ENCODE measurements around the gene EEF1A2. TPM values are rescaled to one million over a fixed set of nuclear protein-coding genes. Genes with fewer than 3 reads are reported as not detected.

EEF1A2 gene
- total RNA-seq, 1 experiment from 2014 or later, result 26.0 TPM

DNA sequence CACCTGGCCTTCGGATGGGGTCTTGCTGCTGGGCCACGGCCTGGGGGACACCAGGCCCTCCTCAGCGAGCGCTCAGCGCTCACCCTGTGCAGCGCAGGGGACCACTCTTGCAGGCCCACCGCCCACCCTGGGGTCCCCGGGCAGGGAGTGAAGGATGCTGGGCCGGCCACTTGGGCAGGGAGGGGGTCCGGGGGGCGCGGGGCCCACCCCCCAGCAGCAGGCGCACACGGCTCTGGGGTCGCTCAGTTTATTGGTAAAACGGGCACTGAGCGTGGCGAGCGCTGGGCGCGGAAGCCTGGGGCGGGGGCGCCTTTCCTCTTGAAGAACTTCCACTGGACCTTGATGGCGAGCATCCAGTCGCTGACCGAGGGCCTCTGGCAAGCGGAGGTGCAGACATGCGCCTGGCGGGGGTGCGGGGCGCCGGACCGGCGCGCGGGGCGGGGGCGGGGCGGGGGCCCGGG, 11.1 kb downstream of the EEF1A2 start:
- DNase-seq (ENCODE audit: low spot score) (no peak), ATAC-seq (no peak)
- no peak for TF ChIP-seq GTF2I (CRISPR knock-in tag; conservative IDR thresholded peaks at IDR 0.05)
- TF ChIP-seq SMAD3 (CRISPR knock-in tag; IDR thresholded peaks at IDR 0.05; ENCODE audit: borderline replicate concordance), result no peak
- peak; percentile 91 for TF ChIP-seq ZNF121 (CRISPR knock-in tag; IDR thresholded peaks at IDR 0.05)
- H3K4me1 Mint-ChIP-seq, result peaks cover 3% of the 10 kb centered on the region; the same call in 1 of the 2 replicates
- H3K27me3 Mint-ChIP-seq (ENCODE audit: low read depth), result peaks cover 24% of the 10 kb centered on the region
- H3K4me3 Mint-ChIP-seq, result peak overlapping the region; percentile 50
- no peak overlapping the region for H3K27ac Mint-ChIP-seq
- H3K36me3 Mint-ChIP-seq, result peaks cover 15% of the 10 kb centered on the region
- ChIA-PET CTCF (interaction anchor here (1.0 to 1.3 kb wide), 5 partner anchors 9 to 50 kb away, joined by 3 to 7 read pairs (median 5); partner anchors contain the start of gene PTK6), POLR2A (no interaction called here)
- peaks cover 12% of the 10 kb centered on the region for H3K9me3 Mint-ChIP-seq

DNA sequence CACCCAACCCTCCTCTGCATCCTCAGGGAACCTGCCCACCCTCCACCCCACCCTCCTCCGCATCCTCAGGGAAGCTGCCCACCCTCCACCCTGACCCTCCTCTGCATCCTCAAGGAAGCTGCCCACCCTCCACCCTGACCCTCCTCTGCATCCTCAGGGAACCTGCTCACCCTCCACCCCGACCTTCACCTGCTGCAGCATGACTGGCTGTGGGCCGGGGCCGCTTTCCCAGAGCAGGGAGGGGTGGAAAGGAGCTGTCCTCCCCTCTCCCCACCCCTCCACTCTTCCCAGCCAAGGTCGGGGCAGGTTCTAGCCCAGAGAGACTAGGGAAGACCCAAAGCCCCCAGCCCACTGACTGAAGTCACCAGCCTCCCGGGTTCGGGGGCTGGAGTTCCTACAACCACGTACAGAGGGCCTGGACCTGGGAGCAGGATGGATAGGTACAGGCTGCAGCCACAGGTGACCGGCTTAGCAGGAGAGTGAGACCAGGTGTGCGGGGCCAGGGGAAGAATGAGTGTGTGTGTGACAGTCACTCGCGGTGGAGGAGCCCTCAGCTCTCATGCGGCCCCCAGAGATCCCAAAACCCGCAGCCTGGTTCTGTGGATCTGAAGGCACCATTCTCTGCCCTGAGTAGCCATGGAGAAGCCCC, 11.6 kb downstream of the EEF1A2 start:
- H3K9me3 Mint-ChIP-seq, result peaks cover 6% of the 10 kb centered on the region
- ChIA-PET CTCF (interaction anchor here (1.0 to 1.2 kb wide), 2 partner anchors 10 to 13 kb away, joined by 3 to 5 read pairs; no protein-coding TSS in a partner anchor), POLR2A (no interaction called here)
- ATAC-seq (peak; percentile 7), DNase-seq (ENCODE audit: low spot score) (no peak)
- peaks cover 24% of the 10 kb centered on the region for H3K27me3 Mint-ChIP-seq (ENCODE audit: low read depth)
- peaks cover 3% of the 10 kb centered on the region; the same call in 1 of the 2 replicates for H3K4me1 Mint-ChIP-seq
- no peak overlapping the region for H3K27ac Mint-ChIP-seq
- TF ChIP-seq, protein P1, sequence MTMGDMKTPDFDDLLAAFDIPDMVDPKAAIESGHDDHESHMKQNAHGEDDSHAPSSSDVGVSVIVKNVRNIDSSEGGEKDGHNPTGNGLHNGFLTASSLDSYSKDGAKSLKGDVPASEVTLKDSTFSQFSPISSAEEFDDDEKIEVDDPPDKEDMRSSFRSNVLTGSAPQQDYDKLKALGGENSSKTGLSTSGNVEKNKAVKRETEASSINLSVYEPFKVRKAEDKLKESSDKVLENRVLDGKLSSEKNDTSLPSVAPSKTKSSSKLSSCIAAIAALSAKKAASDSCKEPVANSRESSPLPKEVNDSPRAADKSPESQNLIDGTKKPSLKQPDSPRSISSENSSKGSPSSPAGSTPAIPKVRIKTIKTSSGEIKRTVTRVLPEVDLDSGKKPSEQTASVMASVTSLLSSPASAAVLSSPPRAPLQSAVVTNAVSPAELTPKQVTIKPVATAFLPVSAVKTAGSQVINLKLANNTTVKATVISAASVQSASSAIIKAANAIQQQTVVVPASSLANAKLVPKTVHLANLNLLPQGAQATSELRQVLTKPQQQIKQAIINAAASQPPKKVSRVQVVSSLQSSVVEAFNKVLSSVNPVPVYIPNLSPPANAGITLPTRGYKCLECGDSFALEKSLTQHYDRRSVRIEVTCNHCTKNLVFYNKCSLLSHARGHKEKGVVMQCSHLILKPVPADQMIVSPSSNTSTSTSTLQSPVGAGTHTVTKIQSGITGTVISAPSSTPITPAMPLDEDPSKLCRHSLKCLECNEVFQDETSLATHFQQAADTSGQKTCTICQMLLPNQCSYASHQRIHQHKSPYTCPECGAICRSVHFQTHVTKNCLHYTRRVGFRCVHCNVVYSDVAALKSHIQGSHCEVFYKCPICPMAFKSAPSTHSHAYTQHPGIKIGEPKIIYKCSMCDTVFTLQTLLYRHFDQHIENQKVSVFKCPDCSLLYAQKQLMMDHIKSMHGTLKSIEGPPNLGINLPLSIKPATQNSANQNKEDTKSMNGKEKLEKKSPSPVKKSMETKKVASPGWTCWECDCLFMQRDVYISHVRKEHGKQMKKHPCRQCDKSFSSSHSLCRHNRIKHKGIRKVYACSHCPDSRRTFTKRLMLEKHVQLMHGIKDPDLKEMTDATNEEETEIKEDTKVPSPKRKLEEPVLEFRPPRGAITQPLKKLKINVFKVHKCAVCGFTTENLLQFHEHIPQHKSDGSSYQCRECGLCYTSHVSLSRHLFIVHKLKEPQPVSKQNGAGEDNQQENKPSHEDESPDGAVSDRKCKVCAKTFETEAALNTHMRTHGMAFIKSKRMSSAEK (CRISPR knock-in tag; IDR thresholded peaks at IDR 0.05; ENCODE audit: borderline replicate concordance), result no peak
- TF ChIP-seq NR2C2 (CRISPR knock-in tag; IDR thresholded peaks at IDR 0.05), result no peak
- no peak for TF ChIP-seq MYBL2 (CRISPR knock-in tag; IDR thresholded peaks at IDR 0.05)
- TF ChIP-seq GRHL2 (CRISPR knock-in tag; IDR thresholded peaks at IDR 0.05; ENCODE audit: insufficient replicate concordance, severe bottlenecking), result no peak
- TF ChIP-seq, protein P2, sequence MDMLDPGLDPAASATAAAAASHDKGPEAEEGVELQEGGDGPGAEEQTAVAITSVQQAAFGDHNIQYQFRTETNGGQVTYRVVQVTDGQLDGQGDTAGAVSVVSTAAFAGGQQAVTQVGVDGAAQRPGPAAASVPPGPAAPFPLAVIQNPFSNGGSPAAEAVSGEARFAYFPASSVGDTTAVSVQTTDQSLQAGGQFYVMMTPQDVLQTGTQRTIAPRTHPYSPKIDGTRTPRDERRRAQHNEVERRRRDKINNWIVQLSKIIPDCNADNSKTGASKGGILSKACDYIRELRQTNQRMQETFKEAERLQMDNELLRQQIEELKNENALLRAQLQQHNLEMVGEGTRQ (CRISPR knock-in tag; IDR thresholded peaks at IDR 0.05), result no peak
- TF ChIP-seq NR3C1 (CRISPR knock-in tag; conservative IDR thresholded peaks at IDR 0.05; ENCODE audit: low read depth), result no peak
- TF ChIP-seq JAZF1 (CRISPR knock-in tag; IDR thresholded peaks at IDR 0.05), result no peak
- TF ChIP-seq TCF7 (CRISPR knock-in tag; IDR thresholded peaks at IDR 0.05; ENCODE audit: low read depth), result no peak
- TF ChIP-seq, protein P3, sequence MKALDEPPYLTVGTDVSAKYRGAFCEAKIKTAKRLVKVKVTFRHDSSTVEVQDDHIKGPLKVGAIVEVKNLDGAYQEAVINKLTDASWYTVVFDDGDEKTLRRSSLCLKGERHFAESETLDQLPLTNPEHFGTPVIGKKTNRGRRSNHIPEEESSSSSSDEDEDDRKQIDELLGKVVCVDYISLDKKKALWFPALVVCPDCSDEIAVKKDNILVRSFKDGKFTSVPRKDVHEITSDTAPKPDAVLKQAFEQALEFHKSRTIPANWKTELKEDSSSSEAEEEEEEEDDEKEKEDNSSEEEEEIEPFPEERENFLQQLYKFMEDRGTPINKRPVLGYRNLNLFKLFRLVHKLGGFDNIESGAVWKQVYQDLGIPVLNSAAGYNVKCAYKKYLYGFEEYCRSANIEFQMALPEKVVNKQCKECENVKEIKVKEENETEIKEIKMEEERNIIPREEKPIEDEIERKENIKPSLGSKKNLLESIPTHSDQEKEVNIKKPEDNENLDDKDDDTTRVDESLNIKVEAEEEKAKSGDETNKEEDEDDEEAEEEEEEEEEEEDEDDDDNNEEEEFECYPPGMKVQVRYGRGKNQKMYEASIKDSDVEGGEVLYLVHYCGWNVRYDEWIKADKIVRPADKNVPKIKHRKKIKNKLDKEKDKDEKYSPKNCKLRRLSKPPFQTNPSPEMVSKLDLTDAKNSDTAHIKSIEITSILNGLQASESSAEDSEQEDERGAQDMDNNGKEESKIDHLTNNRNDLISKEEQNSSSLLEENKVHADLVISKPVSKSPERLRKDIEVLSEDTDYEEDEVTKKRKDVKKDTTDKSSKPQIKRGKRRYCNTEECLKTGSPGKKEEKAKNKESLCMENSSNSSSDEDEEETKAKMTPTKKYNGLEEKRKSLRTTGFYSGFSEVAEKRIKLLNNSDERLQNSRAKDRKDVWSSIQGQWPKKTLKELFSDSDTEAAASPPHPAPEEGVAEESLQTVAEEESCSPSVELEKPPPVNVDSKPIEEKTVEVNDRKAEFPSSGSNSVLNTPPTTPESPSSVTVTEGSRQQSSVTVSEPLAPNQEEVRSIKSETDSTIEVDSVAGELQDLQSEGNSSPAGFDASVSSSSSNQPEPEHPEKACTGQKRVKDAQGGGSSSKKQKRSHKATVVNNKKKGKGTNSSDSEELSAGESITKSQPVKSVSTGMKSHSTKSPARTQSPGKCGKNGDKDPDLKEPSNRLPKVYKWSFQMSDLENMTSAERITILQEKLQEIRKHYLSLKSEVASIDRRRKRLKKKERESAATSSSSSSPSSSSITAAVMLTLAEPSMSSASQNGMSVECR (CRISPR knock-in tag; IDR thresholded peaks at IDR 0.05; ENCODE audit: borderline replicate concordance), result no peak
- no peak for TF ChIP-seq IRF2 (CRISPR knock-in tag; IDR thresholded peaks at IDR 0.05; ENCODE audit: borderline replicate concordance, low read depth)
- TF ChIP-seq RORB (CRISPR knock-in tag; IDR thresholded peaks at IDR 0.05), result no peak
- TF ChIP-seq, protein P4, sequence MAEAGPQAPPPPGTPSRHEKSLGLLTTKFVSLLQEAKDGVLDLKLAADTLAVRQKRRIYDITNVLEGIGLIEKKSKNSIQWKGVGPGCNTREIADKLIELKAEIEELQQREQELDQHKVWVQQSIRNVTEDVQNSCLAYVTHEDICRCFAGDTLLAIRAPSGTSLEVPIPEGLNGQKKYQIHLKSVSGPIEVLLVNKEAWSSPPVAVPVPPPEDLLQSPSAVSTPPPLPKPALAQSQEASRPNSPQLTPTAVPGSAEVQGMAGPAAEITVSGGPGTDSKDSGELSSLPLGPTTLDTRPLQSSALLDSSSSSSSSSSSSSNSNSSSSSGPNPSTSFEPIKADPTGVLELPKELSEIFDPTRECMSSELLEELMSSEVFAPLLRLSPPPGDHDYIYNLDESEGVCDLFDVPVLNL (CRISPR knock-in tag; IDR thresholded peaks at IDR 0.05; ENCODE audit: borderline replicate concordance, low read depth), result no peak
- TF ChIP-seq, protein P5, sequence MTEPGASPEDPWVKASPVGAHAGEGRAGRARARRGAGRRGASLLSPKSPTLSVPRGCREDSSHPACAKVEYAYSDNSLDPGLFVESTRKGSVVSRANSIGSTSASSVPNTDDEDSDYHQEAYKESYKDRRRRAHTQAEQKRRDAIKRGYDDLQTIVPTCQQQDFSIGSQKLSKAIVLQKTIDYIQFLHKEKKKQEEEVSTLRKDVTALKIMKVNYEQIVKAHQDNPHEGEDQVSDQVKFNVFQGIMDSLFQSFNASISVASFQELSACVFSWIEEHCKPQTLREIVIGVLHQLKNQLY (CRISPR knock-in tag; IDR thresholded peaks at IDR 0.05), result no peak
- peak overlapping the region; percentile 50 for H3K4me3 Mint-ChIP-seq
- peaks cover 10% of the 10 kb centered on the region for H3K36me3 Mint-ChIP-seq

All from WTC11 (cell line).